Body of pancreas (tissue), 4 donors: ENCODE data around the gene ALX3.

Experiments used
- CTCF ChIP-seq, 7 experiments: fragments of 450-650 bp in 4 of 7; fragments of 200-600 bp in 3 of 7; sonication (generic) in 3 of 7; IDR thresholded peaks; one replicate each; pipeline ENCODE4 v1.5.1; 2016 to 2019; ENCODE audit warnings: antibody characterized with exemption in 7 of 7
- POLR2A ChIP-seq, 3 donors: fragments of 450-650 bp; IDR thresholded peaks; one replicate each; pipeline ENCODE4 v1.6.1; 2016; ENCODE audit warnings: antibody characterized with exemption in 3 of 3, mild to moderate bottlenecking in 2 of 3

- TF ChIP-seq CTCF (IDR thresholded peaks at IDR 0.05), result no peak
- no peak for TF ChIP-seq POLR2A (IDR thresholded peaks at IDR 0.05)
Observed at GRCh38 chr1:110082477-110082876, 12.0 kb upstream of the ALX3 start.
